ENCODE results near the gene PLCD1.

PLCD1 gene

DNA sequence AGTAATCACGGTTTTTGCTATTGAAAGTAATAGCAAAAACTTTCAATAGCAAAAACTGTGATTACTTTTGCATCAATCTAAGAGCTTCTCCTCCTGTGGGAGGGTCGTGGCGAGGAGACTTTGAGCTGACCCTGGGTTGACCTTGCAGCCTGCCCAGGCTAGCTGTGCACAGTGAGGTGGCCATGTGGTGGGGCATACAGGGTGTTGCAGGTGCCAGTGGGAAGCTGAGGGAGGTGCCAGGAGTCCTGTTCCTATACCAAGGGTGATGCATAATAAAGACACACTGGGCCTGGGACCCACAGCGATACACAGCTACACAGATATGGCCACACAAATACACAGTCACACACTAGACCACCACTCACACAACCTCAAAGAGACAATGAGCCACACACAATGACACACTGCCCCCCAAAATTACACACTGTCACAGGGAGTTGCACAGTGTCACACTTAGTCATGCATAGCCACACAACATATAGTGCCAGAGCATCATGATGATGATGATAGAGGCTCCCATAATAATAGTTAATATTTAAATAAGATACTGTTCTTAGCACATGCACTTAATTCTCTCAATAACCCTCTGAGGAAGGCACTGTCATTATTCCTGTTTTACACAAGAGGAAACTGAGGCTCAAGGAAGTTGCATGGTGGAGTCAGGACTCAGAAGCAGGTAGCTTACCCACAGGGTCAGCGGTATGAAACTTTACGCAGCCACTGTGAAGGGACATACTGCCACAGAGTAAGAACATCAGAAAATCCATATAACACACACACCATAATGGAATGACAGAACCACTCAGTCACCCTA lies 6.3 kb downstream of the PLCD1 start:
- Histone ChIP-seq H3K9ac (ENCODE audit: low read depth, low read length, poor library complexity, severe bottlenecking) (no peak overlapping the region), H3K9me3 (ENCODE audit: insufficient read depth, low read depth, low read length) (no peaks in the 10 kb centered on the region), H2AFZ (ENCODE audit: low read length) (no peak overlapping the region), H3K36me3 (ENCODE audit: insufficient read depth, low read length) (no peaks in the 10 kb centered on the region), H3K4me2 (ENCODE audit: low read depth, low read length, poor library complexity, severe bottlenecking) (peak overlapping the region; percentile 95), H3K4me3 (ENCODE audit: low read length, poor library complexity, severe bottlenecking) (peak overlapping the region; percentile 82), H3K27me3 (ENCODE audit: insufficient read depth, low read length, poor library complexity, severe bottlenecking) (no peaks in the 10 kb centered on the region), H3K9me2 (replicated peaks; ENCODE audit: low read depth, low read length) (no peaks in the 10 kb centered on the region), H3K79me2 (ENCODE audit: insufficient read depth, low read length) (no peaks in the 10 kb centered on the region), H3F3A (ENCODE audit: low read depth) (no peaks in the 10 kb centered on the region), H4K20me1 (ENCODE audit: insufficient read depth, low read length, poor library complexity, severe bottlenecking) (no peaks in the 10 kb centered on the region), H3K4me1 (ENCODE audit: insufficient read depth, low read length, poor library complexity, severe bottlenecking) (peaks cover 16% of the 10 kb centered on the region)
- no peak for TF ChIP-seq EZH2phosphoT487 (IDR thresholded peaks at IDR 0.05; ENCODE audit: borderline replicate concordance)
- TF ChIP-seq, protein P1, sequence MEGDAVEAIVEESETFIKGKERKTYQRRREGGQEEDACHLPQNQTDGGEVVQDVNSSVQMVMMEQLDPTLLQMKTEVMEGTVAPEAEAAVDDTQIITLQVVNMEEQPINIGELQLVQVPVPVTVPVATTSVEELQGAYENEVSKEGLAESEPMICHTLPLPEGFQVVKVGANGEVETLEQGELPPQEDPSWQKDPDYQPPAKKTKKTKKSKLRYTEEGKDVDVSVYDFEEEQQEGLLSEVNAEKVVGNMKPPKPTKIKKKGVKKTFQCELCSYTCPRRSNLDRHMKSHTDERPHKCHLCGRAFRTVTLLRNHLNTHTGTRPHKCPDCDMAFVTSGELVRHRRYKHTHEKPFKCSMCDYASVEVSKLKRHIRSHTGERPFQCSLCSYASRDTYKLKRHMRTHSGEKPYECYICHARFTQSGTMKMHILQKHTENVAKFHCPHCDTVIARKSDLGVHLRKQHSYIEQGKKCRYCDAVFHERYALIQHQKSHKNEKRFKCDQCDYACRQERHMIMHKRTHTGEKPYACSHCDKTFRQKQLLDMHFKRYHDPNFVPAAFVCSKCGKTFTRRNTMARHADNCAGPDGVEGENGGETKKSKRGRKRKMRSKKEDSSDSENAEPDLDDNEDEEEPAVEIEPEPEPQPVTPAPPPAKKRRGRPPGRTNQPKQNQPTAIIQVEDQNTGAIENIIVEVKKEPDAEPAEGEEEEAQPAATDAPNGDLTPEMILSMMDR (conservative IDR thresholded peaks at IDR 0.05; ENCODE audit: low read length), result no peak

DNA sequence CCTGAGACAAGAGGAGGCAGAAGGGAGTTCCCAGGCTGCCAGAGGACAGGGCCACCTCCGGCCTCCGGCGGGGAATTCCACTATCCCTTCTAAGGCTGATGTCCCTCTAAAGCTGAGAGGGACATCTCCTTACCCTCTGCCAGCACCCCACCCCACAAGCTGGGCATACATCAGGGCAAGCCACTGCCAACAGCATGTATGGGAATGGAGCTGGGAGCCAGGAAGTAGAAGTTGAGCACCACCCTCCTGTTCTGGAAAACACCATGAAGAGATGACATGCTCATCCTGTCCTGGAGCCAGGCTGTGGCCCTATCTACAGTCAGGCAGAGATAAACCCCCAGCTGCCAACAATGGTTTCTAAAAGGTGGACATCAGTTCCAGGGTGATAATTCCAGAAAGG lies 7.1 kb downstream of the PLCD1 start:
- Histone ChIP-seq H4K20me1 (ENCODE audit: insufficient read depth, low read length, poor library complexity, severe bottlenecking) (no peaks in the 10 kb centered on the region), H3K36me3 (ENCODE audit: insufficient read depth, low read length) (no peaks in the 10 kb centered on the region), H3K4me1 (ENCODE audit: insufficient read depth, low read length, poor library complexity, severe bottlenecking) (peaks cover 16% of the 10 kb centered on the region), H3K4me3 (ENCODE audit: low read length, poor library complexity, severe bottlenecking) (no peak overlapping the region), H3K9me2 (replicated peaks; ENCODE audit: low read depth, low read length) (no peaks in the 10 kb centered on the region), H3K9ac (ENCODE audit: low read depth, low read length, poor library complexity, severe bottlenecking) (no peak overlapping the region), H3K79me2 (ENCODE audit: insufficient read depth, low read length) (no peaks in the 10 kb centered on the region), H3K9me3 (ENCODE audit: insufficient read depth, low read depth, low read length) (no peaks in the 10 kb centered on the region), H3K4me2 (ENCODE audit: low read depth, low read length, poor library complexity, severe bottlenecking) (no peak overlapping the region), H2AFZ (ENCODE audit: low read length) (no peak overlapping the region), H3K27me3 (ENCODE audit: insufficient read depth, low read length, poor library complexity, severe bottlenecking) (no peaks in the 10 kb centered on the region), H3F3A (ENCODE audit: low read depth) (no peaks in the 10 kb centered on the region)
- TF ChIP-seq EZH2phosphoT487 (IDR thresholded peaks at IDR 0.05; ENCODE audit: borderline replicate concordance), result no peak
- TF ChIP-seq, protein P1 (conservative IDR thresholded peaks at IDR 0.05; ENCODE audit: low read length), result no peak

DNA sequence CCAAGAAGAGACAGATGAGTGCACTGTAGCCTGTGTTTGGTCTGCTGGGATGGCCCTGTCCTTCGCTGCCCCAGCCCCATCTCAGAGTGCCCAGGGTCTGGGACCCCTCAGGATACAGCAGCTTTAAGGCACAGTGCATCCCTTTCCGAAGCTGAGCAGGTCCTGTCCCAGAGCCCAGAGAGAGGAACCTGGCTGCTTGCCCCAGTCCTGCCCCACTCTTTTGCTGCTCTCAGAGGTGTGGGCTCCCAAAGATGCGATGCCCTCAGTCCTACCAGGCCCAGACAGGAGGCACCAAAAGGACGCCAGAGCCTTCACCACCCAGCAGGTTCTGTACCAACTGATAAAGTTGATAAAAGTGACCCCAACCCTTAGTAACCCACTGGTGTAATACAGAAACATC lies 8.2 kb downstream of the PLCD1 start:
- Histone ChIP-seq H3K79me2 (ENCODE audit: insufficient read depth, low read length) (no peaks in the 10 kb centered on the region), H3K9me3 (ENCODE audit: insufficient read depth, low read depth, low read length) (no peaks in the 10 kb centered on the region), H3K9me2 (replicated peaks; ENCODE audit: low read depth, low read length) (no peaks in the 10 kb centered on the region), H3K4me3 (ENCODE audit: low read length, poor library complexity, severe bottlenecking) (no peak overlapping the region), H2AFZ (ENCODE audit: low read length) (no peak overlapping the region), H3K36me3 (ENCODE audit: insufficient read depth, low read length) (no peaks in the 10 kb centered on the region), H3K4me1 (ENCODE audit: insufficient read depth, low read length, poor library complexity, severe bottlenecking) (peaks cover 16% of the 10 kb centered on the region), H3K9ac (ENCODE audit: low read depth, low read length, poor library complexity, severe bottlenecking) (no peak overlapping the region), H4K20me1 (ENCODE audit: insufficient read depth, low read length, poor library complexity, severe bottlenecking) (no peaks in the 10 kb centered on the region), H3K27me3 (ENCODE audit: insufficient read depth, low read length, poor library complexity, severe bottlenecking) (no peaks in the 10 kb centered on the region), H3F3A (ENCODE audit: low read depth) (no peaks in the 10 kb centered on the region), H3K4me2 (ENCODE audit: low read depth, low read length, poor library complexity, severe bottlenecking) (no peak overlapping the region)
- TF ChIP-seq, protein P1 (conservative IDR thresholded peaks at IDR 0.05; ENCODE audit: low read length), result no peak
- TF ChIP-seq EZH2phosphoT487 (IDR thresholded peaks at IDR 0.05; ENCODE audit: borderline replicate concordance), result no peak
